Transverse colon (tissue), 4 donors: ENCODE data around the gene SMAD6. TPM values are rescaled to one million over a fixed set of nuclear protein-coding genes. Genes with fewer than 3 reads are reported as not detected.

ENCODE experiments used
- DNase-seq: peaks from one replicate; pipeline ENCODE4 v3.0.0-alpha.2; 2019
- H3K27ac ChIP-seq, 4 donors: fragments of 200-600 bp; sonication (generic); 2 replicates each; pipeline ENCODE4 v1.5.1; 2016 to 2018; ENCODE audit warnings: inconsistent platforms in 4 of 4
- H3K27me3 ChIP-seq: fragments of 200-600 bp; sonication (generic); 2 replicates; pipeline ENCODE4 v1.5.1; 2017; ENCODE audit warnings: inconsistent platforms
- H3K36me3 ChIP-seq, 4 donors: fragments of 200-600 bp; sonication (generic); 2 replicates each; pipeline ENCODE4 v1.5.1; 2017 to 2019; ENCODE audit warnings: inconsistent platforms in 4 of 4
- H3K4me1 ChIP-seq, 4 donors: fragments of 200-600 bp; sonication (generic); 2 replicates each; pipeline ENCODE4 v1.5.1; 2017 to 2020; ENCODE audit warnings: inconsistent platforms in 4 of 4
- H3K4me3 ChIP-seq, 4 donors: fragments of 200-600 bp; sonication (generic); 1 replicate in 1 of 4; 2 replicates in 3 of 4; pipeline versions ENCODE4 v1.5.1 to v1.6.1; 2017 to 2019; ENCODE audit warnings: inconsistent platforms in 4 of 4
- H3K9me3 ChIP-seq, 2 donors: fragments of 200-600 bp; sonication (generic); 2 replicates each; pipeline ENCODE4 v1.5.1; 2017 to 2019; ENCODE audit warnings: inconsistent platforms in 2 of 2
- CTCF ChIP-seq, 5 experiments: fragments of 200-600 bp in 3 of 5; fragments of 450-650 bp in 2 of 5; sonication (generic) in 3 of 5; IDR thresholded peaks; 1 replicate in 2 of 5; 2 replicates in 3 of 5; pipeline ENCODE4 v1.5.1; 2016 to 2017; ENCODE audit warnings: antibody characterized with exemption in 5 of 5, inconsistent platforms in 3 of 5, mild to moderate bottlenecking in 2 of 5, moderate library complexity in 1 of 5
- EP300 ChIP-seq: sonication (generic); formaldehyde crosslinking; IDR thresholded peaks from one replicate; pipeline ENCODE4 v1.6.1; 2017; ENCODE audit warnings: antibody characterized with exemption, low read depth
- POLR2A ChIP-seq: fragments of 450-650 bp; IDR thresholded peaks from one replicate; pipeline ENCODE4 v1.6.1; 2016; ENCODE audit warnings: antibody characterized with exemption, mild to moderate bottlenecking, moderate library complexity
- POLR2AphosphoS5 ChIP-seq, 3 donors: sonication (generic); formaldehyde crosslinking; IDR thresholded peaks; one replicate each; pipeline ENCODE4 v1.6.1; 2016; ENCODE audit warnings: antibody characterized with exemption in 3 of 3
- WGBS, 2 donors: methylation state at CpG; one replicate each; pipeline ENCODE4 v1.1.5; 2018; ENCODE audit warnings: low coverage in 1 of 2; 5-methylcytosine and 5-hydroxymethylcytosine counted together
- in situ Hi-C, 4 donors: fragments of 200-750 bp; cut with MboI; loops; one replicate each; pipeline versions ENCODE4 v1.15.0 to v1.15.1; 2017; ENCODE audit warnings: low sequenced_read_pairs in 3 of 4, low pct_ligation_motif_present in 1 of 4, low pct_unique_long_range_greater_than_20kb in 1 of 4
- intact Hi-C: fragments of 100-400 bp; cut with DNase I; formaldehyde crosslinking; loops from one replicate; pipeline ENCODE4 v1.15.1; 2023; ENCODE audit warnings: low total_unique reads
- total RNA-seq, 4 donors: library from RNA; depleted of rRNA; stranded (reverse); fragments of >200 nt; gene quantifications; one replicate each; pipeline ENCODE4 v1.1.0, GENCODE V29; 2016

Gene SMAD6
- total RNA-seq, 4 donors from 2014 or later, result 6.7 to 214 (median 9.3) TPM

- 76 to 96% methylated on average over 3 to 14 of the region's 14 CpGs for WGBS, 2 donors
- Histone ChIP-seq H3K27me3 (no peaks in the 10 kb centered on the region), H3K36me3 (no peaks in the 10 kb centered on the region), H3K9me3 (no peaks in the 10 kb centered on the region), H3K4me1 (no peaks in the 10 kb centered on the region), H3K27ac (no peak overlapping the region), H3K4me3 (no peak overlapping the region)
- DNase-seq, result no peak
- intact Hi-C loops, result no loop called here
- TF ChIP-seq CTCF (IDR thresholded peaks at IDR 0.05) (no peak), EP300 (no peak), POLR2AphosphoS5 (IDR thresholded peaks at IDR 0.05) (no peak), POLR2A (no peak)
- in situ Hi-C loops, result no loop called here
Measured at GRCh38 chr15:66831801-66832390, 129.9 kb downstream of the SMAD6 start.

Other genes starting within 250 kb of the SMAD6 start
- gene SNAPC5, start 204.5 kb upstream of the SMAD6 start, total RNA-seq, result 10 to 100 TPM in 3 of 4 donors, 1 to 10 TPM in 1; 2.6 to 64.0 (median 32.1) TPM
- 1,000 to 10,000 TPM; 1,084 to 1,586 (median 1,392) TPM for gene RPL4, start 197.4 kb upstream of the SMAD6 start, total RNA-seq
- 1 to 10 TPM; 1.9 to 6.8 (median 4.4) TPM for gene ZWILCH, start 196.9 kb upstream of the SMAD6 start, total RNA-seq
- gene LCTL, start 136.2 kb upstream of the SMAD6 start, total RNA-seq, result not detected